Kidney glomerular epithelial cell (primary cell): ENCODE measurements around the gene NRIP2.
A peak's percentile ranks its signal among the peaks of the same experiment; 100 is the strongest.

Experiments
- DNase-seq: peaks from one replicate; lab custom pipeline; 2025; lab: John Stamatoyannopoulos, UW

Gene NRIP2

GRCh38 chr12:2805143-2805520 lies 29.7 kb downstream of the NRIP2 start:
- DNase-seq: no peak

- DNase-seq: peak; percentile 62
These were observed 30.3 kb downstream of the NRIP2 start for GRCh38 chr12:2804393-2805142.

DNA sequence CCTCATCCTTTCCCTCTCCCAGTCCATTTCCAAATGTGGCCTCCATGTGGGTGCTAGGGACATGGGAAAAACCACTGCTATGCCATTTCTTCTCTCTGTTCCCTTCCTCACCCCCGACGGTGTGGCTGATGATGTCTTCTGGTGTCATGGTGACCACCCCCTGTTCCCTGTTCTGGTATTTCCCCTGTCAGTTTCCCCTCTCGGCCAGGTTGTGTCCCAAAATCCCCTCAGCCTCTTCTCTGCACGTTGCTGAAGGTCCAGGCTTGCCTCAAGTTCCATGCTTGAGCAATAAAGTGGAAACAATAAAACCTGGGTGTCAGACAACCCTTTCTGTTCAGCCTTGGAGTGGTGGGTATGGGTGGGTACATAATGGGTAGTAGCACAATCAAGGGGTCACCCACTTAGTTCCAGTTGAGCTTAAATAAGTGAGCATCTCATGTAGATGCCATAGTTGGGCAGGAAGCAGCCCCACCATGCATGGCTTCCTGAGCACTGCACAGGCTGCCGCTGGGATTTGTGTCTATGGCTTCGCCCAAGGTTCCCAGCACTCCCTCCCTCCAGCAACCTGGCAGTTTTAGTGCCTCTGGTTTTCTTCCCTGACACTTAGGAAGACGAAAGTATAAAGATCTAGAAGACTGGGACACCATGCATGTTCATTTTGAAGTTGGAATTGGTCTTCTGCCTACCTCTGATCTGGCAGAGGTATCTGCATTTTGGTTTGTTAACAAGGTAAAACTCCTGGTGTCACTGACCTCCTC lies 31.0 kb downstream of the NRIP2 start:
- DNase-seq: no peak

DNA sequence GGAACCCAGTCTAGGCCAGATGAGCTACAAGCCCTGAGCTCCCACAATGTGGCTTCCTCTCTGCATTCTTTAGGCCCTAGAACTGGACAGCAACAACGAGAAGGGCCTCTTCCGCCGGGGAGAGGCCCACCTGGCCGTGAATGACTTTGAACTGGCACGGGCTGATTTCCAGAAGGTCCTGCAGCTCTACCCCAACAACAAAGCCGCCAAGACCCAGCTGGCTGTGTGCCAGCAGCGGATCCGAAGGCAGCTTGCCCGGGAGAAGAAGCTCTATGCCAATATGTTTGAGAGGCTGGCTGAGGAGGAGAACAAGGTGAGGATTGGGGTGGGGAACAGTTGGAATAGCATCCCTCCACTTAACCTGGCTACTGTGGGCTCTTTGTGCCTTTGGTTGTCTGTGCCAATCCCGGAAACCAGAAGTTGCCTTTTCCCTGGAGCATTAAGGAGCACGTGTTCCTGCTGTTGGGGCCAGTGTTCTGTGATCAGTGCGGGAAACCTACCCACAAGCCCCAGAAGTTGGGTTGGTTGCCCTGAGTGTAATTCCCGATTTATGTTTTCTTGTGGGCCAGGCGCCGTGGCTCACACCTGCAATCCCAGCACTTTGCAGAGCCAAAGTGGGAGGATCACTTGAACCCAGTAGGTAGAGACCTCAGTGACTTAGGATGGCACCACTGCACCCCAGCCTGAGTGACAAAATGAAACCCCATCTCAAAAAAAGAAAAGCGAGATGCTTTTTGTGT lies 33.6 kb downstream of the NRIP2 start:
- no peak for DNase-seq

GRCh38 chr12:2800046-2800570 lies 34.7 kb downstream of the NRIP2 start:
- DNase-seq: no peak

DNA sequence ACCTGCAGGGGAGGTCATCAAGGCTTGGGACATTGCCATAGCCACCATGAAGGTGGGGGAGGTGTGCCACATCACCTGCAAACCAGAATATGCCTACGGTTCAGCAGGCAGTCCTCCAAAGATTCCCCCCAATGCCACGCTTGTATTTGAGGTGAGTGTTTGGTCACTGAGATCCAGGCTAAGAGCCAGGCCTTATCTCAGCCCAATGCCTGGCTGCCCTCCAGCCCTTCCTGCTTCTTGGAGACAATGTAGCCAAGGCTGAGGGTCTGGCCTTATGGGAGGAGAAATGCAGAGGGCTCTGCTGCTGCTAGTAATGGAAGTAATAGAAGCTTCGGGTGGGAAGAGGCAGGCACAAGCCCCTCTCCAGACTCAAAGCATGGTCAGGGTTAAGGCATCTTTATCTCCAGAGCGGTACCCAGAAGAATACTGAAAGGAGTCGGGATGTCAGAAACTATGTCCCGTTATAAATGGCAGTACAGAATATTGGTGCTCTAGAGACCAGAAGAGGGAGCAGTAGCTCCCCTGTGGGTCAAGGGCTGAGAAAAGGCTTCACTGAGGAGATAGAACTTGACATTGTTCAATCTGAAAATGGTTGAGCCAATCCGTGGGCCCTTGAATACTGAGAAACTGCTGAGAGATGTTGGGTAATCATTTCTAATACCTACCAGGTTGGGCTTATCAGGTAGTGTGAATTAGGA lies 37.0 kb downstream of the NRIP2 start:
- no peak for DNase-seq

GRCh38 chr12:2796187-2796666 lies 38.6 kb downstream of the NRIP2 start:
- no peak for DNase-seq

GRCh38 chr12:2795291-2796186 lies 39.3 kb downstream of the NRIP2 start:
- DNase-seq: no peak

DNA sequence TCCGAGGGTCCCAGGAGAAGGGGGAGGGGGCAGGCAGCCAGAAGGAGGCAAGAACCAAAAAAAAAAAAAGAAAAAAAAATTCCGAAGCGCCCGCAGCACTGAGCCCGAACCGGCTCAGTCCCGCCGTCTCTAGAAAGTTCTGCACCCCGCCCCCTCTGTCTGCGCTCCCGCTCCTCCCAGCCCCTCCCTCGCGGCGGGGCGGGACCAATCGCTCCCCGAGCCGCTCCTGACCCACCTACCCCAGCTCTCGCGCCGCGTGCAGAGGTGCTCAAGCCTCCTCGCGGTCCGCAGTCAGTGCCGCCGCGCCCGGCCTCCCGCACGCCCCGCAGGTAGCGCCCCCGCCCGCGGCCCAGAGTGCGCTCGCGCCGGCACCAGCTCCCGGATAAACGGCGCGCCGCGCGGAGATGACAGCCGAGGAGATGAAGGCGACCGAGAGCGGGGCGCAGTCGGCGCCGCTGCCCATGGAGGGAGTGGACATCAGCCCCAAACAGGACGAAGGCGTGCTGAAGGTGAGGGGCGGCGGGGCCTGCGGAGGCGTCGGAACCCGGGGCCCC lies 40.0 kb downstream of the NRIP2 start, which contains the start of gene FKBP4:
Gene FKBP4 (plus strand): TSS at position 235 of the 554 bp plus-strand sequence. CDS start 170 bp downstream, at position 405.
- peak; percentile 65 for DNase-seq

DNA sequence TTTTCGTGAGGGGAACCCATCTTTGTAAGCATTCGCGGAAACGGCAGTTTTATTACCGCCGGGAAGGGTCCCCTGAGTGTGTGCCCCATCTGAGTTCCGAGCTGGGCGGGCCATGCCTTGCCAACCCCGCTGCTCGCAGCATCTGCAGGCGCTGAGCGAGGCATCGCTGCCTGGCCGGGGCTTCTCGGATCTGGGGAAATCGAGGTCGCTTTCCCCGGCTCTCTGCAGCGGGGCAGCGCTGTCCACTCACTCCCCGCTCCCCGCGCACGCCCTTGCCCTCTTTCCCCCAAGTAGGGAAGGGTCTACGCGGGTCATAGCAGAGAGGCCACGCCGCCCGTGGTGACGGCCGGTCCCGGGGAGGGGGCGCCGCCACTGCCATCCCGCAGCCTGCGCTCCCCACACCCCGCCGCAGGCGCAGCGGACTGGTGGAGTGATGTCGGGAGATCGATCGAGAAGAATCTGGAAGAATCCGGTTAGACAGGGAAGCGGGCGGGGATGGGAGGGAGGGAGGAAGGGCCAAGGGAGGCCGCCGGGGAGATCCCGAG lies 40.6 kb downstream of the NRIP2 start:
- DNase-seq: peak; percentile 33

- DNase-seq: no peak
These were observed 41.3 kb downstream of the NRIP2 start for GRCh38 chr12:2793561-2793960.

DNA sequence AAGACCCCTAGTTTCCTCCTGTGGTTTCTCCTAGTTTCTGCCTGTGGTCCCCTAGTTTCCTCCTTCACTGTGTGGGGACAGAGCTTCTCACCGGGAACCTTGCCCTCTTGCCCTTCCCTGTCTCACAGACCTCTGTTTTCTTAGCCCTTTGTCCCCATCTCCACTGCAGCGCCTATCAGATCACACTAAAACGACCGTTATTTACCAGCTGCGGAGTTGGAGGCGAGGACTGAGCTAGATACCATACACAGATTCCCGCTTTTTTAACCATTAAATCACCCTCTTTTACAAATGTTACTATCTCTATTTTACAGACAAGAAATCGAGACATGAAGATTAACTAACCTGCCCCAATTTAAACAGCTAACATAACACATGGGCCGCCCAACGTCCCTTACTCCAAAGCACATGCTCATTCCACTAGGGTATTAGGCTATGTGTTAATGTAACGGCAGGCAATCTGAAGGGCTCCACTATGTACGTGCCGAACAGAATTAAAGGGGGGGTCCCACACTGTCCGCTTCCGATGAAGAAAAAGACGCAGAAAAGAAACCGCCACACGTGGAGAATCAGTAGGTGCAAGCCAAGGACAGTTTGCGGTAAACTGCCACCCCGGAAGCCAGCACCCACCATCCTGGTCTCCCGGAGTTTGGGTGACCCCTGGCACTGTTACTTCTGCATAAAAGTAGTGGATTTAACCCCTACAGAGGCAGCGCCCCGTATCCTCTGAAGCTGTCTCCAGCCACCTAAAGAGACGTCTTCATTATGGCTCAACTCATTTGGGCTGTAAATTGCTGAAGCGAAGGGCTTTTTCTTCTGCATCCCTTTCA lies 41.9 kb downstream of the NRIP2 start:
- no peak for DNase-seq

DNA sequence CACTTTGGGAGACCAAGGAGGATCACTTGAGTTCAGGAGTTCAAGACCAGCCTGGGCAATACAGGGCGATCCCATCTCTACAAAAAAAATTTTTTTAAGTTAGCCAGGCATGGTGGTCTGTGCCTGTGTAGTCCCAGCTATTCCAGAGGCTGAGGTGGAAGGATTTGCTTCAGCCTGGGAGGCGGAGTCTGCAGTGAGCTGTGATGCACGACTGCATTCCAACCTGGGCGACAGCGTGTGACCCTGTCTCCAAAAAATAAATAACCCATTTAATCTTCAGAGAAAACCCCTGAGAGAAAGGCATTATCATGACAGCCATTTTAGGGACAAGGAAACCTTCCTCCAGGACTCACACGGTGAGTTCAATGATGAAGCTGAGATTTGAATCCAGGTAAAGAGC lies 43.7 kb downstream of the NRIP2 start:
- DNase-seq: no peak

- no peak for DNase-seq
These were observed 49.8 kb downstream of the NRIP2 start for GRCh38 chr12:2785017-2785416.

DNA sequence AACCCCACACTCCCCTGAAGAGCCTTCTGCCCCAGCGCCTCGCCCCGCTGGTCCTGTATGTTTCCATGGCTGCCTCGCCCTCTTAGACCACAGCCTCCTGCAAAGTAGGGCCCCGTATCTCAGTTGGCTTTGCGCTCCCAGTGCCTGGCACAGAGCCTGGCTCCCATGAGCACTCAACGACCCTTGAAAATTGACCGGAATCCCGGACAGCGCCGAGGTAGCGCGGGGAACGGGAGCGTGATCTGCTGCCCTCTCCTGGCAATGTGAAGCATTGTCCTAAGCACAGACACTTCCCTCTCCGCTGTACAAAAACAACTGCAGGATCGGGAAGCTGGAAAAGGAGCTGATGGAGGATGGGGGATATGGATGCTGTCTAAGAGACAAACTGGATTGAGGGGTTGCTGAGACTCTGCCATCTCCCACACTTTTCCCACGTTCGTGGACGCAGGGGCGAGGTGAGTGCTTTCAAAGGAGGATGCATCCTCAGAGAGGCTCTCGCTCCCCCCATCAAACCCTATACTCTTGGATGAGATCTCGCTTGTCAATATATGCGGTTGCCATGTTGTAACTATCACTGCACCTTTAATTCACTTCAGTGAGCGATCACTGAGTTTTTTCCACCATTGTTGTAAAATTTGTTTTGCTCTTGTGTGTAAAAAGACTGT lies 50.8 kb downstream of the NRIP2 start:
- DNase-seq: no peak

- DNase-seq: no peak
These were observed 55.6 kb downstream of the NRIP2 start for GRCh38 chr12:2779281-2779680.

- no peak for DNase-seq
These were observed 58.6 kb downstream of the NRIP2 start for GRCh38 chr12:2776129-2776806.

- no peak for DNase-seq
These were observed 59.4 kb downstream of the NRIP2 start for GRCh38 chr12:2775431-2775830.
